GM12801 (cell line): ENCODE results near the gene TXNL4A.

Experiments used
- CTCF ChIP-seq: IDR thresholded peaks from one replicate; pipeline ENCODE4 v1.5.1; 2011; ENCODE audit warnings: control low read depth; ENCODE audit not compliant: insufficient read length; ENCODE audit errors: extremely low read depth

The TXNL4A gene

DNA sequence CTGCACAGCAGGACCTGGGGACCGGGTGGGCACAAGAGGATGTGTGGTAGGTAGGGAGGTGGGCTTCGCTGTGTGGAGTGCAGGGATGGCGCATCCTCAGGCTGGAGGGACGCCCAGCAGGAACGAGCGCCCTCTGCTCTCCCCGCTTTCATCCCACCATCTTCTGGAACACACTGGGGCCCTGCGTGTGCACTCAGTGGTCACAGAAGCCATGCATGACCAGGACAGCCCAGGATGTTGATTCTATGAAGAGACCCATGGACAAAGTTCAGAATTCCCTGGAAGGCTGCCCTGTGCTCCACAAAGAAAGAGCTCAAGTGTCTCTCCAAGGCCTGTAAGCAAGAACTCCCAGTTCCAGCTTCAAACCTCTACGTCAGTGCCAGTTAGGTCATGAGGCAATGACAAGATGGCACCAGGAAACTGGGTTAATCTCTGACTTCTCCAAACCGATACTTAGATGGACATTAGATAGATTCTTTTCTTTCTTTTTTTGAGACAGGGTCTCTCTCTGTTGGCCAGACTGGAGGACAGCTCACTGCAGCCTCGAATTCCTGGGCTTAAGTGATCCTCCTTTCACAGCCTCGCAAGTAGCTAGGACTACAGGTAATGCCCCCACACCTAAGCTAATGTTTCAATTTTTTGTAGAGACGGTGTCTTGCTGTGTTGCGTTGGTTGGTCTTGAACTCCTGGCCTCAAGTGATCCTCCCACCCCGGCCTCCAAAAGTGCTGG is 40.3 kb downstream of the TXNL4A start:
- no peak for TF ChIP-seq CTCF

DNA sequence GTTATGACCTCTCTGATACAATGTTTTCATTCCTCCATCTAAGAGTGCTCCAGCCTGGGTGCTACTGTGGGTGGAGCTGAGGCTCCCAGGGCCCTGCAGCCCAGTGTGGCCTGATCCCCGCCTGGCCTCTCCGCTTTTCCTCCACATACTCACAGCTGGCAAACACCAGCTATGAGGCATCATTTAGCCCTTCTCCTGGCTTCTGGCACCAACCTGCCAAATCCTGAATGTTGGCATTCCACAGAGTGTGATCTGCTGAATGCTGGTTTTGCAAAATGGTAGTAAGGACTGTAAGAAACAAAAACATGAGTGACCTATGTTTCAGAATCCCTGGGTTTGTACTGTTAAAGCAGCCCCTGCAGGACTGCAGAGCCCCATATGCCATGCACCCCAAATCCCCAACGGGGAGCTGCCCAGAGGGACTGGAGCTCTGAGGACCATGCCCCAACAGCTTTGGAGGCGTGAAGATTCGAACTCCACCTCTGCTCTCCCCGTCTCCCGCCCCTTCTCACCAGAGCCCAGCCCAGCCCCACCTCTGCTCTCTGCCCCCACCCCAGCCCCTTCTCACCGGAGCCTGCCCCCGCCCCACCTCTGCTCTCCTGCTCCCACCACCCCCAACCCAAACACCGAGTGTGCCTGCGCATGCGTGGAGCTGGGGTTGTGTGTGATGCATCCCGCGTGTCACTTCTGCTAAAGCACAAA is 41.2 kb downstream of the TXNL4A start:
- no peak for TF ChIP-seq CTCF

- no peak for TF ChIP-seq CTCF
These were observed 43.0 kb downstream of the TXNL4A start for GRCh38 chr18:79945118-79946042.

DNA sequence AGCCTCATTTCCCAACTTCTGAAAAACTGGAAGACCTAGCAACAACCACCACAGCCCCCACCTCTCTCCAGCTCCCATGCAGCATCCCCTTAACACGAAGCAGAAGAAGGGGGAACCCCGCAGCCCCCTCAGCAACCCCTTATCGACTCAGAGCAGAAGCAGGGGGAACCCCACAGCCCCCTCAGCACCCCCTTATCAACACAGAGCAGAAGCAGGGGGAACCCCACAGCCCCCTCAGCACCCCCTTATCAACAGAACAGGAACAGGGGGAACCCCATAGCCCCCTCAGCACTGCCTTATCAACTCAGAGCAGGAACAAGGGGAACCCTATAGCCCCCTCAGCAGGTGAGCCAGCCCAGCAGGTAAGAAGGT is 43.6 kb downstream of the TXNL4A start:
- TF ChIP-seq CTCF = no peak

GRCh38 chr18:79944126-79944731 is 44.1 kb downstream of the TXNL4A start:
- no peak for TF ChIP-seq CTCF

GRCh38 chr18:79943608-79944125 is 44.7 kb downstream of the TXNL4A start:
- no peak for TF ChIP-seq CTCF
